Measurements from ENCODE around the gene CAND1. TPM values are rescaled to one million over a fixed set of nuclear protein-coding genes. Genes with fewer than 3 reads are reported as not detected.
"Not testable (repeated sequence)": the region's sequence is repeated elsewhere in the genome, so short reads cannot be mapped to it uniquely, and the experiment has no call there.

The CAND1 gene
- total RNA-seq, 2 donors from 2014 or later = 96.8 to 113 TPM

- no peak overlapping the region for H3K27ac Mint-ChIP-seq
- peaks cover 5% of the 10 kb centered on the region for H3K4me1 Mint-ChIP-seq
- DNase-seq (no peak), ATAC-seq (no peak)
- no peaks in the 10 kb centered on the region for H3K9me3 ChIP-seq (ENCODE audit: control insufficient read depth, low read length, poor library complexity, severe bottlenecking)
- H3K36me3 Mint-ChIP-seq (ENCODE audit: low read depth) = no peaks in the 10 kb centered on the region
- no peaks in the 10 kb centered on the region for H3K27me3 Mint-ChIP-seq
- no peak overlapping the region for H3K4me3 Mint-ChIP-seq
These were observed 58.3 kb downstream of the CAND1 start for GRCh38 chr12:67327466-67327865.

GRCh38 chr12:67331123-67331522 lies 62.0 kb downstream of the CAND1 start:
- ATAC-seq (no peak), DNase-seq (no peak)
- H3K9me3 ChIP-seq (ENCODE audit: control insufficient read depth, low read length, poor library complexity, severe bottlenecking) = no peaks in the 10 kb centered on the region
- Mint-ChIP-seq H3K27me3 (no peaks in the 10 kb centered on the region), H3K4me1 (peaks cover 5% of the 10 kb centered on the region), H3K27ac (no peak overlapping the region), H3K4me3 (peak overlapping the region; percentile 4), H3K36me3 (ENCODE audit: low read depth) (no peaks in the 10 kb centered on the region)

GRCh38 chr12:67331828-67332227 lies 62.7 kb downstream of the CAND1 start:
- no peaks in the 10 kb centered on the region for H3K27me3 Mint-ChIP-seq
- no peak overlapping the region for H3K4me3 Mint-ChIP-seq
- H3K9me3 ChIP-seq (ENCODE audit: control insufficient read depth, low read length, poor library complexity, severe bottlenecking) = no peaks in the 10 kb centered on the region
- ATAC-seq (no peak), DNase-seq (no peak)
- H3K4me1 Mint-ChIP-seq = peaks cover 5% of the 10 kb centered on the region
- no peak overlapping the region for H3K27ac Mint-ChIP-seq
- no peaks in the 10 kb centered on the region for H3K36me3 Mint-ChIP-seq (ENCODE audit: low read depth)

GRCh38 chr12:67333649-67334048 lies 64.5 kb downstream of the CAND1 start:
- Mint-ChIP-seq H3K4me3 (no peak overlapping the region), H3K27ac (no peak overlapping the region), H3K36me3 (ENCODE audit: low read depth) (no peaks in the 10 kb centered on the region), H3K27me3 (no peaks in the 10 kb centered on the region), H3K4me1 (peaks cover 5% of the 10 kb centered on the region)
- DNase-seq = no peak
- H3K9me3 ChIP-seq (ENCODE audit: control insufficient read depth, low read length, poor library complexity, severe bottlenecking) = peaks cover 4% of the 10 kb centered on the region
- no peak for ATAC-seq

- Mint-ChIP-seq H3K4me1 (no peaks in the 10 kb centered on the region), H3K4me3 (no peak overlapping the region), H3K27ac (no peak overlapping the region), H3K36me3 (ENCODE audit: low read depth) (no peaks in the 10 kb centered on the region), H3K27me3 (no peaks in the 10 kb centered on the region)
- ATAC-seq (no peak), DNase-seq (no peak)
- peaks cover 4% of the 10 kb centered on the region for H3K9me3 ChIP-seq (ENCODE audit: control insufficient read depth, low read length, poor library complexity, severe bottlenecking)
These were observed 69.3 kb downstream of the CAND1 start for GRCh38 chr12:67338426-67338825.

GRCh38 chr12:67339530-67339929 lies 70.4 kb downstream of the CAND1 start:
- no peak for ATAC-seq
- no peaks in the 10 kb centered on the region for H3K27me3 Mint-ChIP-seq
- H3K4me1 Mint-ChIP-seq = no peaks in the 10 kb centered on the region
- no peak for DNase-seq
- H3K4me3 Mint-ChIP-seq = no peak overlapping the region
- no peak overlapping the region for H3K27ac Mint-ChIP-seq
- H3K9me3 ChIP-seq (ENCODE audit: control insufficient read depth, low read length, poor library complexity, severe bottlenecking) = peaks cover 4% of the 10 kb centered on the region
- H3K36me3 Mint-ChIP-seq (ENCODE audit: low read depth) = no peaks in the 10 kb centered on the region

GRCh38 chr12:67341086-67341485 lies 71.9 kb downstream of the CAND1 start:
- H3K27me3 Mint-ChIP-seq; H3K9me3 ChIP-seq (ENCODE audit: control insufficient read depth, low read length, poor library complexity, severe bottlenecking); H3K27ac Mint-ChIP-seq; H3K4me1 Mint-ChIP-seq; H3K36me3 Mint-ChIP-seq (ENCODE audit: low read depth); ATAC-seq; H3K4me3 Mint-ChIP-seq; DNase-seq: not testable (repeated sequence)

GRCh38 chr12:67344979-67345710 lies 76.0 kb downstream of the CAND1 start:
- no peaks in the 10 kb centered on the region for H3K27me3 Mint-ChIP-seq
- no peak for ATAC-seq
- DNase-seq = no peak
- H3K9me3 ChIP-seq (ENCODE audit: control insufficient read depth, low read length, poor library complexity, severe bottlenecking) = no peaks in the 10 kb centered on the region
- no peak overlapping the region for H3K27ac Mint-ChIP-seq
- no peaks in the 10 kb centered on the region for H3K4me1 Mint-ChIP-seq
- no peaks in the 10 kb centered on the region for H3K36me3 Mint-ChIP-seq (ENCODE audit: low read depth)
- no peak overlapping the region for H3K4me3 Mint-ChIP-seq

GRCh38 chr12:67348683-67349082 lies 79.5 kb downstream of the CAND1 start:
- H3K4me1 Mint-ChIP-seq = no peaks in the 10 kb centered on the region

GRCh38 chr12:67352682-67353081 lies 83.5 kb downstream of the CAND1 start:
- H3K4me3 Mint-ChIP-seq = no peak overlapping the region
- H3K27ac Mint-ChIP-seq = no peak overlapping the region
- peaks cover 5% of the 10 kb centered on the region for H3K27me3 Mint-ChIP-seq
- DNase-seq = no peak
- H3K4me1 Mint-ChIP-seq = peaks cover 9% of the 10 kb centered on the region
- peaks cover 3% of the 10 kb centered on the region for H3K36me3 Mint-ChIP-seq (ENCODE audit: low read depth)
- H3K9me3 ChIP-seq (ENCODE audit: control insufficient read depth, low read length, poor library complexity, severe bottlenecking) = no peaks in the 10 kb centered on the region
- ATAC-seq = no peak

More at GRCh38 chr12:67348683-67349082, 79.5 kb downstream of the CAND1 start:
- Mint-ChIP-seq H3K27me3 (peaks cover 5% of the 10 kb centered on the region), H3K27ac (no peak overlapping the region), H3K36me3 (ENCODE audit: low read depth) (peaks cover 3% of the 10 kb centered on the region), H3K4me3 (no peak overlapping the region)
- no peaks in the 10 kb centered on the region for H3K9me3 ChIP-seq (ENCODE audit: control insufficient read depth, low read length, poor library complexity, severe bottlenecking)
- DNase-seq (no peak), ATAC-seq (no peak)

- Mint-ChIP-seq H3K4me3 (no peak overlapping the region), H3K36me3 (ENCODE audit: low read depth) (peaks cover 3% of the 10 kb centered on the region), H3K27me3 (peaks cover 5% of the 10 kb centered on the region), H3K27ac (peak overlapping the region; percentile 59), H3K4me1 (peaks cover 9% of the 10 kb centered on the region)
- ATAC-seq (no peak), DNase-seq (no peak)
- H3K9me3 ChIP-seq (ENCODE audit: control insufficient read depth, low read length, poor library complexity, severe bottlenecking) = no peaks in the 10 kb centered on the region
These were observed 85.2 kb downstream of the CAND1 start for GRCh38 chr12:67354322-67354721.

- no peaks in the 10 kb centered on the region for H3K9me3 ChIP-seq (ENCODE audit: control insufficient read depth, low read length, poor library complexity, severe bottlenecking)
- Mint-ChIP-seq H3K36me3 (ENCODE audit: low read depth) (peaks cover 3% of the 10 kb centered on the region), H3K27ac (no peak overlapping the region), H3K4me1 (peaks cover 9% of the 10 kb centered on the region), H3K4me3 (no peak overlapping the region), H3K27me3 (peaks cover 5% of the 10 kb centered on the region)
- no peak for DNase-seq
- no peak for ATAC-seq
These were observed 85.8 kb downstream of the CAND1 start for GRCh38 chr12:67354966-67355365.

- Mint-ChIP-seq H3K27ac (no peak overlapping the region), H3K4me3 (no peak overlapping the region), H3K4me1 (peaks cover 9% of the 10 kb centered on the region), H3K36me3 (ENCODE audit: low read depth) (peaks cover 3% of the 10 kb centered on the region), H3K27me3 (peaks cover 5% of the 10 kb centered on the region)
- DNase-seq (no peak), ATAC-seq (peak; percentile 69)
- H3K9me3 ChIP-seq (ENCODE audit: control insufficient read depth, low read length, poor library complexity, severe bottlenecking) = no peaks in the 10 kb centered on the region
These were observed 86.5 kb downstream of the CAND1 start for GRCh38 chr12:67355428-67356379.
